Measurements from ENCODE around the gene DBX2.
"Not testable (repeated sequence)": the region's sequence is repeated elsewhere in the genome, so short reads cannot be mapped to it uniquely, and the experiment has no call there.

The DBX2 gene

GRCh38 chr12:45010059-45010458 is 40.8 kb downstream of the DBX2 start:
- DNase-seq (ENCODE audit: low read depth), result peak; percentile 22

- no peak for DNase-seq (ENCODE audit: low read depth)
Observed at GRCh38 chr12:45008211-45008610, 42.7 kb downstream of the DBX2 start.

- DNase-seq (ENCODE audit: low read depth), result no peak
Observed at GRCh38 chr12:44999355-44999754, 51.5 kb downstream of the DBX2 start.

GRCh38 chr12:44993161-44993560 is 57.7 kb downstream of the DBX2 start:
- DNase-seq (ENCODE audit: low read depth), result no peak

GRCh38 chr12:44984863-44985262 is 66.0 kb downstream of the DBX2 start:
- DNase-seq (ENCODE audit: low read depth), result not testable (repeated sequence)

- DNase-seq (ENCODE audit: low read depth), result no peak
Observed at GRCh38 chr12:44979918-44980317, 71.0 kb downstream of the DBX2 start.

- DNase-seq (ENCODE audit: low read depth), result no peak
Observed at GRCh38 chr12:44976246-44976645, 74.7 kb downstream of the DBX2 start.

GRCh38 chr12:44972746-44973421 is 78.0 kb downstream of the DBX2 start:
- DNase-seq (ENCODE audit: low read depth), result peak; percentile 30

GRCh38 chr12:44968965-44969364 is 81.9 kb downstream of the DBX2 start:
- no peak for DNase-seq (ENCODE audit: low read depth)
